Panc1 (cell line): ENCODE measurements around the gene DLK2. TPM values are rescaled to one million over a fixed set of nuclear protein-coding genes. Genes with fewer than 3 reads are reported as not detected.

Experiments used
- ATAC-seq: fragments of 200-7000 bp; cut with Tn5 transposase; 2 replicates; pipeline ENCODE4 v1.9.1; 2020; ENCODE audit warnings: mild to moderate bottlenecking, moderate library complexity
- BruUV-seq: library from RNA; stranded (reverse); fragments of 400-500 nt; replicated peaks from 2 replicates; lab custom pipeline; 2021; lab: Mats Ljungman, UMichigan
- CTCF ChIA-PET: fragments of 300-600 bp; sonication (Branson Sonifier 250); formaldehyde crosslinking; loops from one replicate; lab custom pipeline; 2022; ENCODE audit warnings: antibody characterized with exemption; lab: Charles Lee
- POLR2A ChIA-PET: fragments of 300-600 bp; sonication (Branson Sonifier 250); formaldehyde crosslinking; loops from one replicate; lab custom pipeline; 2022; ENCODE audit warnings: antibody characterized with exemption; lab: Charles Lee
- DNase-seq: peaks from one replicate; pipeline ENCODE4 v3.0.0-alpha.2; 2010; ENCODE audit warnings: low read depth, low spot score
- H3K27ac ChIP-seq: 2 replicates; pipeline ENCODE4 v1.5.1; 2011; ENCODE audit warnings: mild to moderate bottlenecking, low read length, inconsistent platforms
- H3K27me3 ChIP-seq: fragments of 200-500 bp; sonication (Bioruptor generic); 2 replicates; pipeline ENCODE4 v1.6.0; 2014; ENCODE audit warnings: low read length, inconsistent platforms; ENCODE audit not compliant: control insufficient read depth, insufficient read depth
- H3K36me3 ChIP-seq: fragments of 200-500 bp; sonication (Bioruptor generic); 2 replicates; pipeline ENCODE4 v1.5.1; 2014; ENCODE audit warnings: inconsistent platforms, mild to moderate bottlenecking, low read length, moderate library complexity; ENCODE audit not compliant: control insufficient read depth, insufficient read depth
- H3K4me1 ChIP-seq: 2 replicates; pipeline ENCODE4 v1.5.1; 2011; ENCODE audit warnings: inconsistent platforms, mild to moderate bottlenecking, low read length, moderate library complexity; ENCODE audit not compliant: control insufficient read depth, insufficient read depth
- H3K4me3 ChIP-seq, 2 experiments: 2 replicates each; pipeline ENCODE4 v1.5.1; 2011 to 2012; ENCODE audit warnings: low read depth in 2 of 2, low read length in 2 of 2, mild to moderate bottlenecking in 2 of 2, inconsistent platforms in 1 of 2, moderate library complexity in 1 of 2
- H3K9me3 ChIP-seq: fragments of 200-500 bp; sonication (Bioruptor generic); 2 replicates; pipeline ENCODE4 v1.5.1; 2014; ENCODE audit warnings: low read depth, mild to moderate bottlenecking, inconsistent platforms, low read length, moderate library complexity; ENCODE audit not compliant: control insufficient read depth, insufficient read depth
- POLR2AphosphoS5 ChIP-seq: IDR thresholded peaks from 2 replicates; pipeline ENCODE4 v1.6.1; 2012; ENCODE audit warnings: mild to moderate bottlenecking, low read depth, low read length, moderate library complexity
- SIN3A ChIP-seq: IDR thresholded peaks from 2 replicates; pipeline ENCODE4 v1.6.1; 2012; ENCODE audit warnings: low read depth, mild to moderate bottlenecking, low read length, moderate library complexity, borderline replicate concordance; ENCODE audit not compliant: insufficient read depth
- TCF7L2 ChIP-seq: IDR thresholded peaks from 2 replicates; pipeline ENCODE4 v1.6.1; 2011; ENCODE audit warnings: mild to moderate bottlenecking, low read depth, low read length, inconsistent platforms
- in situ Hi-C: cut with HindIII; loops from 2 replicates; pipeline ENCODE4 v1.10.0; 2016; ENCODE audit warnings: low sequenced_read_pairs, low pct_unique_long_range_greater_than_20kb
- intact Hi-C: fragments of 100-400 bp; cut with micrococcal nuclease; formaldehyde crosslinking; loops from one replicate; pipeline ENCODE4 v1.10.0; 2022; ENCODE audit not compliant: unreplicated experiment
- total RNA-seq: library from RNA; stranded (reverse); gene quantifications from one replicate; pipeline ENCODE4 v1.2.1, GENCODE V29; 2021; ENCODE audit not compliant: unreplicated experiment
- TF ChIP-seq, protein P1 (sequence below): fragments of 450-650 bp; IDR thresholded peaks from 2 replicates; pipeline ENCODE4 v1.5.1; 2017; ENCODE audit warnings: mild to moderate bottlenecking
- TF ChIP-seq, protein P2 (sequence below), 2 experiments: IDR thresholded peaks; 2 replicates each; pipeline ENCODE4 v1.6.1; 2011 to 2012; ENCODE audit warnings: low read depth in 2 of 2, control low read depth in 1 of 2, low read length in 1 of 2, mild to moderate bottlenecking in 1 of 2, moderate library complexity in 1 of 2; ENCODE audit not compliant: insufficient read depth in 1 of 2

DLK2 gene
- total RNA-seq, 1 experiment from 2014 or later = 19.1 TPM

DNA sequence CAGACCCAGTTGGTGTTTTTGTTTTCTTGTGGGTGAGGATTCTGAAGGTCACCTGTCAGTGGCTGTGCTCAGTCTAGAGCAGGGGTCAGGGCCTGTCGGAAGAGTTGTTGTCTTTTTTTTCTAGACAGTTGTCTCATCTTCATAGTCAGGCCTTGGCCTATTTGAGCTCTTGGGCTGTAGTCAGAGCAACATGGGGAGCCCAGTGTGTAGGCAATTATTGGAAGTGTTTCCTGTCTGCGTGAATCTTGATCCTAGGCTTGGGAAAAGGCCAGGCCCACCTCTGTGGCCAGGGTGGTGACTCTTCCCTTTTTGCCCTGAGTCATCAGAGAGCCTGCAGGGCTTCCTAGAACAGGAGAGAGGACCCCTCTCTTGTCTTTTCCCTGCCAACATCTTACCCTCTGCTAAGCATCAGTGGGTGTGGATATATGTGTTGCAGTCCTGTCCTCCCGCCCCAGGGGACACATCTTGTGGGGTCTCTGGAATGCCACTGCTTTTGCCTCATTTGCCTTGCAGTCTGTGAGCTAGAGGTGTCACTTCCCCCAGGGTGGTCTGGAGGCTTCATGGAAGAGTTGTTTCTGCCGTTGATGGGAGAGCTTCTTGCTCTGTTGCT is 33.4 kb upstream of the DLK2 start:
- no peak overlapping the region for H3K4me3 ChIP-seq
- intact Hi-C loops = no loop called here
- POLR2A ChIA-PET = no interaction called here
- in situ Hi-C loops = no loop called here
- CTCF ChIA-PET = no interaction called here
- no TSS peak for BruUV-seq
- no peak for ATAC-seq
- no peaks in the 10 kb centered on the region for H3K36me3 ChIP-seq
- DNase-seq = no peak
- H3K9me3 ChIP-seq = no peaks in the 10 kb centered on the region
- no peak for TF ChIP-seq SIN3A
- no peak for TF ChIP-seq POLR2AphosphoS5
- TF ChIP-seq TCF7L2 = no peak
- TF ChIP-seq, protein P1, sequence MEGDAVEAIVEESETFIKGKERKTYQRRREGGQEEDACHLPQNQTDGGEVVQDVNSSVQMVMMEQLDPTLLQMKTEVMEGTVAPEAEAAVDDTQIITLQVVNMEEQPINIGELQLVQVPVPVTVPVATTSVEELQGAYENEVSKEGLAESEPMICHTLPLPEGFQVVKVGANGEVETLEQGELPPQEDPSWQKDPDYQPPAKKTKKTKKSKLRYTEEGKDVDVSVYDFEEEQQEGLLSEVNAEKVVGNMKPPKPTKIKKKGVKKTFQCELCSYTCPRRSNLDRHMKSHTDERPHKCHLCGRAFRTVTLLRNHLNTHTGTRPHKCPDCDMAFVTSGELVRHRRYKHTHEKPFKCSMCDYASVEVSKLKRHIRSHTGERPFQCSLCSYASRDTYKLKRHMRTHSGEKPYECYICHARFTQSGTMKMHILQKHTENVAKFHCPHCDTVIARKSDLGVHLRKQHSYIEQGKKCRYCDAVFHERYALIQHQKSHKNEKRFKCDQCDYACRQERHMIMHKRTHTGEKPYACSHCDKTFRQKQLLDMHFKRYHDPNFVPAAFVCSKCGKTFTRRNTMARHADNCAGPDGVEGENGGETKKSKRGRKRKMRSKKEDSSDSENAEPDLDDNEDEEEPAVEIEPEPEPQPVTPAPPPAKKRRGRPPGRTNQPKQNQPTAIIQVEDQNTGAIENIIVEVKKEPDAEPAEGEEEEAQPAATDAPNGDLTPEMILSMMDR = no peak
- TF ChIP-seq, protein P2, sequence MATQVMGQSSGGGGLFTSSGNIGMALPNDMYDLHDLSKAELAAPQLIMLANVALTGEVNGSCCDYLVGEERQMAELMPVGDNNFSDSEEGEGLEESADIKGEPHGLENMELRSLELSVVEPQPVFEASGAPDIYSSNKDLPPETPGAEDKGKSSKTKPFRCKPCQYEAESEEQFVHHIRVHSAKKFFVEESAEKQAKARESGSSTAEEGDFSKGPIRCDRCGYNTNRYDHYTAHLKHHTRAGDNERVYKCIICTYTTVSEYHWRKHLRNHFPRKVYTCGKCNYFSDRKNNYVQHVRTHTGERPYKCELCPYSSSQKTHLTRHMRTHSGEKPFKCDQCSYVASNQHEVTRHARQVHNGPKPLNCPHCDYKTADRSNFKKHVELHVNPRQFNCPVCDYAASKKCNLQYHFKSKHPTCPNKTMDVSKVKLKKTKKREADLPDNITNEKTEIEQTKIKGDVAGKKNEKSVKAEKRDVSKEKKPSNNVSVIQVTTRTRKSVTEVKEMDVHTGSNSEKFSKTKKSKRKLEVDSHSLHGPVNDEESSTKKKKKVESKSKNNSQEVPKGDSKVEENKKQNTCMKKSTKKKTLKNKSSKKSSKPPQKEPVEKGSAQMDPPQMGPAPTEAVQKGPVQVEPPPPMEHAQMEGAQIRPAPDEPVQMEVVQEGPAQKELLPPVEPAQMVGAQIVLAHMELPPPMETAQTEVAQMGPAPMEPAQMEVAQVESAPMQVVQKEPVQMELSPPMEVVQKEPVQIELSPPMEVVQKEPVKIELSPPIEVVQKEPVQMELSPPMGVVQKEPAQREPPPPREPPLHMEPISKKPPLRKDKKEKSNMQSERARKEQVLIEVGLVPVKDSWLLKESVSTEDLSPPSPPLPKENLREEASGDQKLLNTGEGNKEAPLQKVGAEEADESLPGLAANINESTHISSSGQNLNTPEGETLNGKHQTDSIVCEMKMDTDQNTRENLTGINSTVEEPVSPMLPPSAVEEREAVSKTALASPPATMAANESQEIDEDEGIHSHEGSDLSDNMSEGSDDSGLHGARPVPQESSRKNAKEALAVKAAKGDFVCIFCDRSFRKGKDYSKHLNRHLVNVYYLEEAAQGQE (IDR thresholded peaks at IDR 0.05; ENCODE audit: insufficient read depth in 1 of 2, low read depth in 2 of 2, low read length in 1 of 2) = no peak
- H3K4me1 ChIP-seq = peaks cover 3% of the 10 kb centered on the region; the same call in 1 of the 2 replicates
- H3K27ac ChIP-seq = no peak overlapping the region
- H3K27me3 ChIP-seq = no peaks in the 10 kb centered on the region

- H3K4me1 ChIP-seq = peaks cover 13% of the 10 kb centered on the region
- DNase-seq = no peak
- H3K36me3 ChIP-seq = no peaks in the 10 kb centered on the region
- TF ChIP-seq SIN3A = no peak
- no peak for TF ChIP-seq TCF7L2
- TF ChIP-seq, protein P1 = no peak
- TF ChIP-seq, protein P2 (IDR thresholded peaks at IDR 0.05; ENCODE audit: insufficient read depth in 1 of 2, low read depth in 2 of 2, low read length in 1 of 2) = no peak
- TF ChIP-seq POLR2AphosphoS5 = no peak
- BruUV-seq = TSS peak; percentile 10
- no peak overlapping the region for H3K4me3 ChIP-seq
- H3K27me3 ChIP-seq = no peaks in the 10 kb centered on the region
- no peak for ATAC-seq
- intact Hi-C loops = no loop called here
- no peaks in the 10 kb centered on the region for H3K9me3 ChIP-seq
- ChIA-PET POLR2A (no interaction called here), CTCF (interaction anchor here (0.6 kb wide), 1 partner anchor 87 kb away, joined by 6 read pairs; no protein-coding TSS in a partner anchor)
- in situ Hi-C loops = no loop called here
- no peak overlapping the region for H3K27ac ChIP-seq
These were observed 26.4 kb upstream of the DLK2 start for GRCh38 chr6:43481591-43482236.
